SK-N-SH treated with all-trans-retinoic acid at 6 μM for 48 hours (cell line): Measurements from ENCODE around the gene CCDC171.
A peak's percentile ranks its signal among the peaks of the same experiment; 100 is the strongest.

Source experiments
- ATAC-seq: fragments of 200-7000 bp; cut with Tn5 transposase; 3 replicates; pipeline ENCODE4 v1.9.1; 2020; ENCODE audit warnings: mild to moderate bottlenecking, moderate library complexity
- ARNTL ChIP-seq: fragments of 450-650 bp; formaldehyde crosslinking; IDR thresholded peaks from 2 replicates; pipeline ENCODE4 v1.5.0; 2020; ENCODE audit warnings: low read depth, mild to moderate bottlenecking, moderate library complexity, borderline replicate concordance
- CSDC2 ChIP-seq: fragments of 250-450 bp; sonication (Bioruptor Pico); IDR thresholded peaks from 2 replicates; pipeline ENCODE4 v1.5.0; 2020; ENCODE audit warnings: mild to moderate bottlenecking, moderate library complexity
- ESRRG ChIP-seq: fragments of 250-450 bp; sonication (Bioruptor Pico); IDR thresholded peaks from 2 replicates; pipeline ENCODE4 v1.6.1; 2021; ENCODE audit warnings: mild to moderate bottlenecking
- ISL1 ChIP-seq: fragments of 250-450 bp; sonication (Bioruptor Pico); IDR thresholded peaks from 2 replicates; pipeline ENCODE4 v2.1.2; 2022; ENCODE audit warnings: mild to moderate bottlenecking, moderate library complexity
- OSR1 ChIP-seq: fragments of 250-450 bp; sonication (Bioruptor Pico); IDR thresholded peaks from 2 replicates; pipeline ENCODE4 v1.8.0; 2022; ENCODE audit warnings: moderate library complexity, mild to moderate bottlenecking, inconsistent platforms
- PATZ1 ChIP-seq: fragments of 250-450 bp; sonication (Bioruptor Pico); IDR thresholded peaks from 2 replicates; pipeline ENCODE4 v1.8.0; 2020; ENCODE audit warnings: mild to moderate bottlenecking, moderate library complexity, borderline replicate concordance
- PPARA ChIP-seq: fragments of 250-450 bp; sonication (Bioruptor Pico); IDR thresholded peaks from 2 replicates; pipeline ENCODE4 v1.5.0; 2020; ENCODE audit warnings: mild to moderate bottlenecking, borderline replicate concordance
- RARB ChIP-seq: fragments of 250-450 bp; sonication (Bioruptor Pico); IDR thresholded peaks from 2 replicates; pipeline ENCODE4 v1.8.0; 2021; ENCODE audit warnings: mild to moderate bottlenecking, moderate library complexity
- SNAI2 ChIP-seq: fragments of 250-450 bp; sonication (Bioruptor Pico); IDR thresholded peaks from 2 replicates; pipeline ENCODE4 v1.5.0; 2020; ENCODE audit warnings: mild to moderate bottlenecking, moderate library complexity
- TCF4 ChIP-seq: fragments of 250-450 bp; sonication (Bioruptor Pico); IDR thresholded peaks from 2 replicates; pipeline ENCODE4 v1.8.0; 2021; ENCODE audit warnings: mild to moderate bottlenecking, moderate library complexity, borderline replicate concordance
- TOX ChIP-seq: fragments of 250-450 bp; sonication (Bioruptor Pico); IDR thresholded peaks from 2 replicates; pipeline ENCODE4 v1.8.0; 2021; ENCODE audit warnings: mild to moderate bottlenecking, moderate library complexity, borderline replicate concordance
- ZFP3 ChIP-seq: fragments of 250-450 bp; sonication (Bioruptor Pico); IDR thresholded peaks from 2 replicates; pipeline ENCODE4 v1.5.0; 2020; ENCODE audit warnings: mild to moderate bottlenecking, moderate library complexity
- ZNF70 ChIP-seq: fragments of 450-650 bp; formaldehyde crosslinking; IDR thresholded peaks from 2 replicates; pipeline ENCODE4 v1.5.0; 2020; ENCODE audit warnings: mild to moderate bottlenecking, moderate library complexity
- ZNF8 ChIP-seq: fragments of 450-650 bp; formaldehyde crosslinking; IDR thresholded peaks from 2 replicates; pipeline ENCODE4 v1.5.0; 2020; ENCODE audit warnings: mild to moderate bottlenecking, moderate library complexity
- TF ChIP-seq, protein P1 (sequence below): fragments of 250-450 bp; sonication (Bioruptor Pico); IDR thresholded peaks from 2 replicates; pipeline ENCODE4 v1.5.0; 2020; ENCODE audit warnings: mild to moderate bottlenecking, moderate library complexity
- TF ChIP-seq, protein P2 (sequence below): fragments of 250-450 bp; sonication (Bioruptor Pico); IDR thresholded peaks from 2 replicates; pipeline ENCODE4 v1.5.1; 2020; ENCODE audit warnings: low read depth, mild to moderate bottlenecking, moderate library complexity

The CCDC171 gene

DNA sequence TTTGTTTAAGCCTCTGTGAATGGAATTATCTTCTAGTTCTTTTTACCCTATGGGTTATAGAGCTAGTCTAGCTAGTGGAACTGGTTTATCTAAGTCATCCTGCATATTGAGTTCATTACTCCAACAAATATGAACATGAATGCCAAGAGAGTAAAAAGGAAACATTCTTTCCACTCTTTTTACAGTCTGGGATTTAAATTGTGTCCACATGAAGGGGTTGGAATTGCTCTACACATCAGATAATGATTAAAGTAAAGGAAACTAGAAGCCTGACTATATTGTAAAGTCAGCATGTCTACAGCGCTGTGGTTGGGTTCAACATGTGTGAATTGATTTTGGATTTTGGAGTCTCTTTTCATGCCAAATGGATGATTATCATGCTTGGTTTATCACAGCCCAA, 173.1 kb downstream of the CCDC171 start (continued):
- TF ChIP-seq, protein P1, sequence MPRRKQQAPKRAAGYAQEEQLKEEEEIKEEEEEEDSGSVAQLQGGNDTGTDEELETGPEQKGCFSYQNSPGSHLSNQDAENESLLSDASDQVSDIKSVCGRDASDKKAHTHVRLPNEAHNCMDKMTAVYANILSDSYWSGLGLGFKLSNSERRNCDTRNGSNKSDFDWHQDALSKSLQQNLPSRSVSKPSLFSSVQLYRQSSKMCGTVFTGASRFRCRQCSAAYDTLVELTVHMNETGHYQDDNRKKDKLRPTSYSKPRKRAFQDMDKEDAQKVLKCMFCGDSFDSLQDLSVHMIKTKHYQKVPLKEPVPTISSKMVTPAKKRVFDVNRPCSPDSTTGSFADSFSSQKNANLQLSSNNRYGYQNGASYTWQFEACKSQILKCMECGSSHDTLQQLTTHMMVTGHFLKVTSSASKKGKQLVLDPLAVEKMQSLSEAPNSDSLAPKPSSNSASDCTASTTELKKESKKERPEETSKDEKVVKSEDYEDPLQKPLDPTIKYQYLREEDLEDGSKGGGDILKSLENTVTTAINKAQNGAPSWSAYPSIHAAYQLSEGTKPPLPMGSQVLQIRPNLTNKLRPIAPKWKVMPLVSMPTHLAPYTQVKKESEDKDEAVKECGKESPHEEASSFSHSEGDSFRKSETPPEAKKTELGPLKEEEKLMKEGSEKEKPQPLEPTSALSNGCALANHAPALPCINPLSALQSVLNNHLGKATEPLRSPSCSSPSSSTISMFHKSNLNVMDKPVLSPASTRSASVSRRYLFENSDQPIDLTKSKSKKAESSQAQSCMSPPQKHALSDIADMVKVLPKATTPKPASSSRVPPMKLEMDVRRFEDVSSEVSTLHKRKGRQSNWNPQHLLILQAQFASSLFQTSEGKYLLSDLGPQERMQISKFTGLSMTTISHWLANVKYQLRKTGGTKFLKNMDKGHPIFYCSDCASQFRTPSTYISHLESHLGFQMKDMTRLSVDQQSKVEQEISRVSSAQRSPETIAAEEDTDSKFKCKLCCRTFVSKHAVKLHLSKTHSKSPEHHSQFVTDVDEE (CRISPR knock-in tag): no peak
- TF ChIP-seq ARNTL (CRISPR knock-in tag): no peak

DNA sequence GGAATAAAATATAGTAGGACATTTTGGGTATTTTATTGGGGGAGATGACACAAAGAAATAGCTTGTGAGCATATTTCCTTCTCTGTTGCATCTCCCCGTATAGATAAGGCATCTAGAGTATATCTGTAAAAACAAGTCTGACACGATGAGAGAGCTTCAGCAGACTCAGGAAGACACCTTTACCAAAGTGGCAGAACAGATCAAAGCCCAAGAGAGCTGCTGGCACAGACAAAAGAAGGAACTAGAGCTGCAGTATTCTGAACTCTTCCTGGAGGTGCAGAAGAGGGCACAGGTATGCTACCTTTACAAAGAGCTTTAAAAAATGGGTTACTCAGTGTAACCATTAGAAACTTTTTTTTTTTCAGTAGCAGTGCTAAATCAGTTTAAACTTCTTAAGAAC, 176.7 kb downstream of the CCDC171 start:
- no peak for ATAC-seq
- TF ChIP-seq TOX (CRISPR knock-in tag): no peak
- no peak for TF ChIP-seq PATZ1 (CRISPR knock-in tag)
- TF ChIP-seq ESRRG (CRISPR knock-in tag): no peak
- no peak for TF ChIP-seq TCF4 (CRISPR knock-in tag)

DNA sequence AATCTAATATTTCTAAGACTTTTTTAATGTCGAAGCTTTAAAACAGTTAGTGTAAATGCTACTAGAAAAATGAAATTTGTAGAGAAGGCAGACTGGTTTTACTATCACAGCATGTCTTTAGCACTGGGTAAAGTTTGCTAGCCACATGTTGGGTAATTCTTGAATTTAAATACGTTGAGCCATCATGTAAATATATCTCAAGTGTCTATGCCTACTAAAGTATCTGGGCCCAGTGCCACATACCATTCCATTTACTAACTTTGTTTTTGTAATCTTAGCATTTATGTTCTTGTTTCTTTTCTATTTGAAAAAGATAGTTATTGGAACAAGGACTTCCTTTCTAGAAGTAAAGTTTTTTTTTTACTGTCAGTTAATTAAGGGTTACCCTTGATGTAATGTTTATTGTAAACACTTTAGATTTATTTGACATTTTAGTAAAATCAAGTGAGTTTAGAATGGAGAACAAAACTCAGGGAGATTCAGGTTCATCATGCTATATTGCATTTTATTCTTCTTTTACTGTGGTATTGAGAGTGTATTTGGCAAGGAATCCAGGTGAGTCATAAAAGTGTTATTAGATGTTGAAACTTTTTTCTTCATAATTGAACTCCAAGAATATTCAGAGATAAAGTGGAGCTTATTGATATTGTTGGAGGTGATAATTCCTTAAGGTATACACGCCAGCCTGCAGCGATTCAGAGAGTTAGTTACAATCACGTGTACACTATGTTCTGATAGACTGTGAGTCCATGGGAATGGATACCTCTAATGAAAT, 182.4 kb downstream of the CCDC171 start:
- ATAC-seq: peak; percentile 97
- TF ChIP-seq ZFP3 (CRISPR knock-in tag): no peak
- TF ChIP-seq ISL1 (CRISPR knock-in tag): peak; percentile 58

GRCh38 chr9:15736569-15736968, 183.7 kb downstream of the CCDC171 start:
- ATAC-seq: no peak
- TF ChIP-seq OSR1 (CRISPR knock-in tag) (no peak), CSDC2 (CRISPR knock-in tag) (no peak), RARB (CRISPR knock-in tag) (no peak), PPARA (CRISPR knock-in tag) (no peak), SNAI2 (CRISPR knock-in tag) (no peak), ZNF8 (CRISPR knock-in tag) (no peak), TCF4 (CRISPR knock-in tag) (no peak), PATZ1 (CRISPR knock-in tag) (no peak), ZNF70 (no peak), ARNTL (CRISPR knock-in tag) (no peak)
- TF ChIP-seq, protein P1 (CRISPR knock-in tag): no peak
- TF ChIP-seq, protein P2, sequence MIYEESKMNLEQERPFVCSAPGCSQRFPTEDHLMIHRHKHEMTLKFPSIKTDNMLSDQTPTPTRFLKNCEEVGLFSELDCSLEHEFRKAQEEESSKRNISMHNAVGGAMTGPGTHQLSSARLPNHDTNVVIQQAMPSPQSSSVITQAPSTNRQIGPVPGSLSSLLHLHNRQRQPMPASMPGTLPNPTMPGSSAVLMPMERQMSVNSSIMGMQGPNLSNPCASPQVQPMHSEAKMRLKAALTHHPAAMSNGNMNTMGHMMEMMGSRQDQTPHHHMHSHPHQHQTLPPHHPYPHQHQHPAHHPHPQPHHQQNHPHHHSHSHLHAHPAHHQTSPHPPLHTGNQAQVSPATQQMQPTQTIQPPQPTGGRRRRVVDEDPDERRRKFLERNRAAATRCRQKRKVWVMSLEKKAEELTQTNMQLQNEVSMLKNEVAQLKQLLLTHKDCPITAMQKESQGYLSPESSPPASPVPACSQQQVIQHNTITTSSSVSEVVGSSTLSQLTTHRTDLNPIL (CRISPR knock-in tag): no peak
- TF ChIP-seq, all 23 proteins: peak for 0
